Chondrocyte (in vitro differentiated cells): ENCODE results near the gene PRPF19. TPM values are rescaled to one million over a fixed set of nuclear protein-coding genes. Genes with fewer than 3 reads are reported as not detected.

ENCODE experiments used
- DNase-seq: peaks from one replicate; pipeline ENCODE4 v3.0.0; 2021; ENCODE audit warnings: mixed read lengths, low spot score
- H3K27ac Mint-ChIP-seq: one replicate; pipeline ENCODE4 v1.8.0; 2021; ENCODE audit warnings: mild to moderate bottlenecking, moderate library complexity, mixed read lengths; ENCODE audit not compliant: unreplicated experiment
- H3K27me3 Mint-ChIP-seq: 2 replicates; pipeline ENCODE4 v1.8.0; 2021; ENCODE audit warnings: low read depth, mixed read lengths
- H3K36me3 Mint-ChIP-seq: 2 replicates; pipeline ENCODE4 v1.8.0; 2021; ENCODE audit warnings: low read depth, mixed read lengths
- H3K4me1 Mint-ChIP-seq: 2 replicates; pipeline ENCODE4 v1.8.0; 2021; ENCODE audit warnings: low read depth, mild to moderate bottlenecking, mixed read lengths
- H3K4me3 Mint-ChIP-seq: one replicate; pipeline ENCODE4 v1.8.0; 2021; ENCODE audit warnings: mild to moderate bottlenecking, moderate library complexity, mixed read lengths; ENCODE audit not compliant: unreplicated experiment
- H3K9me3 Mint-ChIP-seq: 2 replicates; pipeline ENCODE4 v1.8.0; 2021; ENCODE audit warnings: low read depth, mixed read lengths
- CTCF ChIP-seq: fragments of 200-600 bp; sonication (generic); IDR thresholded peaks from 2 replicates; pipeline ENCODE4 v1.5.0; 2021; ENCODE audit warnings: antibody characterized with exemption, mild to moderate bottlenecking, moderate library complexity
- long read RNA-seq: library from polyadenylated mRNA; stranded (forward); transcript quantifications from one replicate; pipeline ENCODE4 v2.0.0, GENCODE V29; 2021
- total RNA-seq: library from RNA; stranded (reverse); gene quantifications from 3 replicates; pipeline ENCODE4 v1.2.1, GENCODE V29; 2021

PRPF19 gene
- total RNA-seq = 48.4 to 51.3 TPM (median 48.6 TPM) in 3 replicates
- long read RNA-seq, partial matches to known transcripts = 1 of 2 reads
- long read RNA-seq, other reads (novel, unspliced or antisense) = 0 of 2 reads

GRCh38 chr11:60906132-60906972 lies at the start of gene PRPF19:
TSS of gene PRPF19 (minus strand) at chr11:60906585. CDS start at chr11:60906382, 203 bp downstream.
- peak; percentile 22 for TF ChIP-seq CTCF
- no peaks in the 10 kb centered on the region for H3K9me3 Mint-ChIP-seq
- H3K27ac Mint-ChIP-seq = peak within 1 kb of the TSS; percentile 95
- H3K4me1 Mint-ChIP-seq = peaks cover 27% of the 10 kb centered on the region
- peak within 1 kb of the TSS; percentile 84 for H3K4me3 Mint-ChIP-seq
- H3K27me3 Mint-ChIP-seq = peaks cover 12% of the 10 kb centered on the region
- H3K36me3 Mint-ChIP-seq = peaks cover 6% of the 10 kb centered on the region
- DNase-seq = peak; percentile 96

- peaks cover 10% of the 10 kb centered on the region for H3K27me3 Mint-ChIP-seq
- peaks cover 5% of the 10 kb centered on the region for H3K9me3 Mint-ChIP-seq
- DNase-seq = no peak
- H3K4me1 Mint-ChIP-seq = peaks cover 17% of the 10 kb centered on the region
- no peak overlapping the region for H3K27ac Mint-ChIP-seq
- H3K4me3 Mint-ChIP-seq = no peak overlapping the region
- no peak for TF ChIP-seq CTCF
- no peaks in the 10 kb centered on the region for H3K36me3 Mint-ChIP-seq
Observed at GRCh38 chr11:60955571-60955970, 49.2 kb upstream of the PRPF19 start.

- no peak for DNase-seq
- Mint-ChIP-seq H3K4me1 (peaks cover 13% of the 10 kb centered on the region), H3K27me3 (peaks cover 11% of the 10 kb centered on the region), H3K27ac (no peak overlapping the region), H3K36me3 (no peaks in the 10 kb centered on the region), H3K4me3 (no peak overlapping the region), H3K9me3 (no peaks in the 10 kb centered on the region)
- no peak for TF ChIP-seq CTCF
Observed at GRCh38 chr11:60954421-60954820, 48.0 kb upstream of the PRPF19 start.

- no peak overlapping the region for H3K27ac Mint-ChIP-seq
- peaks cover 10% of the 10 kb centered on the region for H3K4me1 Mint-ChIP-seq
- H3K4me3 Mint-ChIP-seq = no peak overlapping the region
- peaks cover 11% of the 10 kb centered on the region for H3K27me3 Mint-ChIP-seq
- no peaks in the 10 kb centered on the region for H3K36me3 Mint-ChIP-seq
- TF ChIP-seq CTCF = no peak
- H3K9me3 Mint-ChIP-seq = no peaks in the 10 kb centered on the region
- DNase-seq = no peak
Observed at GRCh38 chr11:60953781-60954180, 47.4 kb upstream of the PRPF19 start.

- Mint-ChIP-seq H3K27ac (no peak overlapping the region), H3K4me3 (no peak overlapping the region), H3K27me3 (peaks cover 14% of the 10 kb centered on the region)
Observed at GRCh38 chr11:60952742-60953170, 46.4 kb upstream of the PRPF19 start.

More at GRCh38 chr11:60952742-60953170, 46.4 kb upstream of the PRPF19 start:
- Mint-ChIP-seq H3K36me3 (no peaks in the 10 kb centered on the region), H3K9me3 (no peaks in the 10 kb centered on the region), H3K4me1 (peaks cover 10% of the 10 kb centered on the region)
- DNase-seq = no peak
- no peak for TF ChIP-seq CTCF
